ENCODE measurements around the gene NEMP1.
A peak's percentile ranks its signal among the peaks of the same experiment; 100 is the strongest.
"Not testable (repeated sequence)": the region's sequence is repeated elsewhere in the genome, so short reads cannot be mapped to it uniquely, and the experiment has no call there.

NEMP1 gene, protein sequence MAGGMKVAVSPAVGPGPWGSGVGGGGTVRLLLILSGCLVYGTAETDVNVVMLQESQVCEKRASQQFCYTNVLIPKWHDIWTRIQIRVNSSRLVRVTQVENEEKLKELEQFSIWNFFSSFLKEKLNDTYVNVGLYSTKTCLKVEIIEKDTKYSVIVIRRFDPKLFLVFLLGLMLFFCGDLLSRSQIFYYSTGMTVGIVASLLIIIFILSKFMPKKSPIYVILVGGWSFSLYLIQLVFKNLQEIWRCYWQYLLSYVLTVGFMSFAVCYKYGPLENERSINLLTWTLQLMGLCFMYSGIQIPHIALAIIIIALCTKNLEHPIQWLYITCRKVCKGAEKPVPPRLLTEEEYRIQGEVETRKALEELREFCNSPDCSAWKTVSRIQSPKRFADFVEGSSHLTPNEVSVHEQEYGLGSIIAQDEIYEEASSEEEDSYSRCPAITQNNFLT

DNA sequence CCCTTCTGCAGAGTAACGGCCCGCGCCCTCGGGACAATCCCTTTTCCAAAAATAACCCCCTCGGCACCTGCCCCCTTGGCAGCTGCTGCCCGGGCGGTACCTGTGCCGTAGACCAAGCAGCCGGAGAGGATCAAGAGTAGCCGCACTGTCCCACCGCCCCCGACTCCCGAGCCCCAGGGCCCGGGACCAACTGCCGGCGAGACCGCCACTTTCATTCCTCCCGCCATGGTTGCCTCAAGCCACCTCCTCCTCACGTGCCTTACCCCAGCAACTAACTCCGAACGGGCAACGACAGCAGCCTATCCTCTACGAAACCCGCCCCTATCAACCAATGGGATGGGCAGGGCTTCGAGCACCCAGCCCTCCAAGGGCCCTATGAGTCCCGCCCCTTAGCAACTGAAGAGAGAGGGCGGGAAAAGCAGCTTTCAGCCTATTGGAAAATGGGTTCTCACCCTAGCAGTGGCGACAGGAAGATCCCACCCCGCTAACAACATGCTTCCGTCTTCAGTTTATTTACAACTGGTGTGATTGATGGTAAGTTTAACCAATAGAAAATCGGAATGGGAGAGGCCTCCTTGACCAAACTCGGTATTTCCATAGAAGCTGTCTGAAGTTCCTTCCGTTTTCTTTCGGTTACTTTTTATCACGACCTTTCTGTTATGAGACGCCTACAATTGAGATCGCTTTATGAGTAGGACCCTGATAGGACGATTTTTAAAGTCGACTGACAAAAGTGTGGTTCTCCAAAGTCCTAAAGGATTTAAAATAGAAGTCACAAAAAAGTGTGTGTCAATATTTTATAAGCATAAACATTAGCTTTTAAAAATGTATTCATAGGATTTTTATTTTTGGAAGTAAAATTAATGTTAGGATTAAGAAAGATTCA, at the start of gene NEMP1:
Gene NEMP1 (minus strand): TSS at position 273 of the 886 bp plus-strand sequence. CDS start 46 bp downstream, at position 227.
- DNase-seq = peak; percentile 100

DNA sequence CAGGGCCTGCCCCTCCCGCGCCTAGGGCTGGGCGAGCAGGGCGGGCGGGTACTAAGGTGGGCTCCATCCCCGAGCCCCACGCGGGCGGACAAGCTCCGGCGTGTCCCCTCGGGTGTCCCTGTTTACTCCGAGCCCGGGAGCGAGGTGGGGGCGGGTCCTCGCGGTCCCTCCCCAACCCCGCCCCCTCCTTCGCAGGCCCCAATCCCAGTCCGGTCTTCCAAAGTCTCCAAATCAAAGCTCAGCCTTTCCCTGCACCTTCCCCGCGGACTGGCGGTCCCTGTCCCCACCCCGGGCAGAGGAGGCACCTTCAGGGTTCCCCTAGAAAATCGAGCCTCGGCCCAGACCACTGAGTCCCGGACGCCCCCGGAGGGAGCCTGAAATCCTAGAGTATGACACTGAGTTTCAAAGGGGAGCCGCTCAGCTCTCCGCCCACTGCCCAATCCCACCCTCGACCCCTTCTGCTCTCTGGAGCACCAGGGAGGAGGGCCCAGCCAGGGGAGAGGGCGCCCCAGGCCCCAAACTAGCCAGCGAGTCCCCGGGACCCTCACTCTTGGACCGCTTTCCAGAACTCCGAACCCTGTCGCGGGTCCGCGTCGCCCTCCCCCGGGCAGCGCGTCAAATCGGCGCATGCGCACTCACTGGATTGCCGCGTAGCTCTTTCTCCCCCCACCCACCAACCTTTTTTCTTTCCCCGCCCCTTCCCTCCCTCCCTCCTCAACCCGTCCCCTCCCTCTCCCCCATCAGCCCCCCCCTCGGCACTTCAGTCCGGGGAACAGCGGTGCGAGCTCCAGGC, 49.3 kb upstream of the NEMP1 start, which contains the start of gene LRP1:
Gene LRP1 (plus strand): TSS at position 758 of the 793 bp plus-strand sequence. CDS start 482 bp downstream, outside the sequence.
- peak; percentile 33 for DNase-seq

DNA sequence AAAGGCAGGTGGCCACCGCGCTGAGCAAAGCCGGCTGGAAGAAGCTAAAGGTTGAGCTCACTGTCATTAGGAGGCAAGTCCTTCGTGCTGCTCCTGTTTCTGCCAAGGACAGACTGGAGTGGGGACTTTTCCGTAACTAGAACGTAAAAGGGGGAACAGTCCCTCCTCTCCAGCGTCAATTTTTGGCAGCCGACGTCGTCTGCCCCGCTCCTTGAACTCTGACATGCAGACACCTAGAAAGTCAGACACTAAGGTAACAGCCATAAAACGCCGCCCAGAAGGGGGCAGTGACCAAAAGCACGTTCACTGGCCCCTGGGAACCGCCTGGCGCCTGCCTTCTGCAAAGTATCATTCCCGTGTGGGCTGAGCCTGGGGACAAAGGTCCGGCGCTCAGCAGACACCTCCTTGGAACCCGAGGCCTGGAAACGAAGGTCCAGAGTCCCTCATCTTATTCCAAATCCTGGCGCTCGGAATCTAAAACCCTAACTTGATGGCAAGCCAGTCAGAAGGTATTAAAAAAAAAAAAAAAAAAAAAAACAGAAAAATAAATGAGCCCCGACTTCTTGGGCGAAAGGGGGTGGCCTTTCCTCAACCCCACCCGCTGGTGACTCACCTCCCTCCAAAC, 48.6 kb upstream of the NEMP1 start:
- no peak for DNase-seq

DNA sequence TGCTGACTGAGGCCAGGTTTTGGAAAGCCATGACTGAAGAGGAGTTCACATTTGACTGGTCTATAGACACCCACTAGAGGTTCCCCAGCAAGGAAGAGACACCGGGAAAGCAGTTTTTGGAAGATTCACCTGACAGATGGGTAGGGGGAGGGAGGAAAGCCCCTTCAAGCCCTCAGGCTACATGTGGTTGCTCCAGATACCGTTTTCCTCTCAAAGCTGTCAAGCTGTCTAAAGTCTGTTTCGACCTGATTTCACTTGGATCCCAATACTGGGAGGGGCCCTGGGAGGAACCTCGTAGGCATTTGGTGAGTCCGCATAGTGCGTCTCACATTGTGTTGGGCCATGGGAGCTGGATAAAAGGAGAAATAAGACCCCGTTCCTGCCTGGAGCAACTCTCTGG, 48.0 kb upstream of the NEMP1 start:
- no peak for DNase-seq

DNA sequence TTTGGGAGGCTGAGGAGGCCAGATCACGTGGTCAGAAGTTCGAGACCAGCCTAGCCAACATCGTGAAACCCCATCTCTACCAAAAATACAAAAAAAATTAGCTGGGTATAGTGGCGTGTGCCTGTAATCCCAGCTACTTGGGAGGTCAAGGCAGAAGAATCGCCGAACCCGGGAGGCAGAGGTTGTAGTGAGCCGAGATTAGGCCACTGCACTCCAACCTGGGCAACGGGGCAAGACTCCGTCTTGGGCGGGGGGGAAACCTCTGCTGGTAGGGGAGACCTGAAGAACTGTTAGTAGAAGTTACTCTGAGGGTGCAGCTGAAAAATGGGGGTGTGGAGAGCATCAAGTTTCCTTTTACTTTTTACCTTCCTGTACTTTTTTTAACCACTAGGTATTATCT, 47.5 kb upstream of the NEMP1 start:
- DNase-seq = no peak

DNA sequence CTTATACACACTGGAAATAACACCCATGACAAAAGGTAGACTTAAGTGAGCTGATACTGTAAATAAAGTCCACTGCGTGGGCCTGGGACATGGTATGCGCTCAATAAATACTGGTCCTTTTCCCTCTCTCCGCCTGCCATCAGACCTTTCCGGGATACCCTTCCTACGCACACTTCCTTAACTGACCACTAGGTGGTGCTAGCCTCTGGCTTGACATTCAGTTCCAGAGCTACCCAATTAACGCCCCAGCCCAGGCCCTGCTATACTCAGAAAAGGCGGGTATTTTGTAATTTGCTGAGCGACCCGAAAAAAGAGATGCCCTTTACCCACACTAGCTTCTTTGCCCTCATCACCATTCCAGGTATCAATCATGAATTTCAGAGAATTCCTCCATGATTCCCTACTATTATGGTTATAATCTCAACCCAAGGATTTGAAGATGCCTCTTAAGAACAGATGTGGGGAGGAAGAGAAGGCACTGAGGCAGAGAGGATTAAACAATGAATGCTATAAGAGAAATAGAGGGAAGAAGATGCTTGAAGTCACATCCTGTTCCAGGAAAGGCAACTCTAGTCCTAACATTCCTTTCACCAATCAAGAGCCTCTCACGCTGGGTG, 45.8 kb upstream of the NEMP1 start:
- DNase-seq = no peak

DNA sequence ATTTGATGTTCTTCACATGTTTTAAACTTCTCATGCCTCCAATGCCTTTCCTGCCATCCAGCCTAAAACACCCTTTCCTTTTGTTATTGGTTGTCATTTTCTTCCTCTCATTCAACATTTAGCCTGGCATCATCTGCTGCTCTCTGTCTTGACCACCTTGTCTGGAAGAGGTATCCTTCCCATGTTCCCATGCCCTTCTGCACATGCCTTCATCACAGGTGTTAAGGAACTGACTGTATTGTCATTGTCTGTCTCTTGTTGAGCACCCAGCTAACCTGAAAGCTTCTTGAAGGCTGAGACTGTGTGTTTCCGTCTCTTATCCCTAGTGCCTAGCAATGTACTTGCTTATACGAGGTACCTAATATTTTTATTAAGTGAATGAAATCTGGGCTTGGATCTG, 45.2 kb upstream of the NEMP1 start:
- no peak for DNase-seq

DNA sequence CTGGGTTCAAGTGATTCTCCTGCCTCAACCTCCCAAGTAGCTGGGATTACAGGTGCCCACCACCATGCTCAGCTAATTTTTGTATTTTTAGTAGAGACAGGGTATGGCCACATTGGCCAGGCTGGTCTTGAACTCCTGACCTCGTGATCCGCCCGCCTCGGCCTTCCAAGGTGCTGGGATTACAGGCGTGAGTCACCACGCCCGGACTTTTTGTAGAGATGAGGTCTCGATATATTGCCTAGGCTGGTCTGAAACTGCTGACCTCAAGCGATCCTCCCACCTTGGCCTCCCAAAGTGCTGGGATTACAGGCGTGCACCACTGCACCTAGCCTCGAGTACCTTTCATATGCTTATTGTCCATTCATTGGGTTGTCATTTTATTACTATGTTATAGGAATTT, 42.1 kb upstream of the NEMP1 start:
- not testable (repeated sequence) for DNase-seq

DNA sequence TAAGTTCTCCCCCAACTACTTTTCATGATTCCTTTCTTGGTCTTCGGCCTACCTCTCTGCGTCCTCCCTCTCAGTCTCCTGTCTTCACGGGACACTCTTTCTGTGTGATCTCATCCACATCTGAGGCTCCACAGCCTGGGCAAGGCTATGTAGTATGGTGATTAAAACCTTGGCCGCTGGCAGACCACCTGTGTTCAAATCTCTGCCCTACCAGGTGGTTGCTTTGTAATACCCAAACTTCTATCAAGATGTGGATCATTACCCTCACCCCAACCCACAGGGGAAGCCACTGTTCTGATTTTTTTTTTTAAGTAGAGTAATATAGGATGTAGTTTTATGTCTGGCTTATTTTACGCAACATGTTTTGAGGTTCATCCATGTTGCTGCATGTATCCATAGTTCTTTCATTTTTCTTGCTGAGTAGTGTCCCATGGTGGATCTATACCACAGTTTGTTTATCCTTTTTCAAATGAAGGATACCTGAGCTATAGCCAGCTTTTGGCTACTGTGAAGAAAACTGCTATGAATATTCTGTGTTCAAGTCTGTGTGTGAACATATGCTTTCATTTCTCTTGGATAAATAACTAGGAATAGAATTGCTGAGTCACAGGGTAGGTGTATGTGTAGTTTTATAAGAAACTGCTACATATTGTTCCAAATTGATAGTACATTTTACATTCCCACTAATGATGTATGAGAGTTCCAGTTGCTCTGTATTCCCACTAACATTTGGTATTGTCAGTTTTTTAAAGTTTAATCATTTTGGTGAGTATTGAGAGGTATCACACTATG, 40.9 kb upstream of the NEMP1 start:
- no peak for DNase-seq

DNA sequence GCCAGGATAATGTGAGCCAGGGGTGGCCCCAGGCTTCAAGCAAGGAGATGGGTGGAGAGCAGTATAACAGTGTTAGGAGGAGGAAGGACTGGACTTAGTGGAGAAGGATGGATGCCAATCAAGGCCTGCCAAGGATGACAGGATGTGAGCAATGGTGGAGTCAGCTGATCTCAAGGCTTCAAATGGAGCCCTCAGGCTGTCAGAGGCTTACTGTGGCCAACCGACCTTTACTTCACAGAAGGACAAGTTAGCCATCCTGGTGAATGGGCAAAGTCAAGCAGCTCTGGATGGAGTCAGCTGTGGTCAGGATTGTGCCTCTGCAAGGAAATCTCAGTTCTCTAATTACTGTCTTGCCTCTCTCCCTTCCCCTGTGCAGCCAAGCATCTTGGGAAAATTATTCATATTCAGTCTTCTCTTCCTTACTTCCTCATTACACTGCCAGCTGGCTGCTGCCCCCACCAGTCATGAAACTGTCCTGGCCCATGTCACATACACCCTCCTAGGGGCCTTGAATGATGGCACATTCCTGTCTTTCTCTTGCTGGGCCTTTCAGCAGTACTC, 40.2 kb upstream of the NEMP1 start:
- no peak for DNase-seq

DNA sequence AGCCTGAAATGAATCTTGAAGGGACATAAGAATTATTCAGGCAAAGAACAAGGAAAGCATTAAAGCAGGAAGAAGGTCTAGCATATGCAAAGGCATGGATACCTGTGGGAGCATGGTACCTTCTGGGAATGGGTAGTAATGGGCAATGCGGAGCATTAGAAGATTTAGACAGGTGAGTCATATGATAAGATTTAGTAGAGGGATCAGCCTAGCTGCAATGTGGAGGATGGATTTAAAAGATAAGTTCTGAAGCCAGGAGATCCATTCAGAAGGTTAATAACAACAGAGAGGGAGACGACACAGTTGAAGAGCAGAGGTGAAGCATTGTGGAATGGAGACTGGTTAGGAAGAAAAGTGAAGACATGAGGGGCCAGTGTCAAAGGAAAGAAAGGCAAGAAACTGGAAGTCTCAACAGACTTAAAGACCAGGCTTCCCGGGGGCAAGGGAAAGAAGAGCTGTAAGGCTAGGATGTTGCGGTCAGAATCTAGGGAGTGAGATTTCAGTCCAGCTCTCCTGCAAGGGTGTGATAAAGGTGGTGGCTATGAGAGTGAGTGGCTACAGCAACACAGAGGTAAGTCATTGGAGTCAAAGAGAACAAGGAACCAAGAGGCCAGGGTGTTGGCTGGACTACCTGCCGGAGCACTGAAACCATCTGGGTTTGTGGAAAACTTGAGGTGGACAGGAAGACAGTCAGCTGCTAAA, 38.1 kb upstream of the NEMP1 start:
- DNase-seq = no peak

DNA sequence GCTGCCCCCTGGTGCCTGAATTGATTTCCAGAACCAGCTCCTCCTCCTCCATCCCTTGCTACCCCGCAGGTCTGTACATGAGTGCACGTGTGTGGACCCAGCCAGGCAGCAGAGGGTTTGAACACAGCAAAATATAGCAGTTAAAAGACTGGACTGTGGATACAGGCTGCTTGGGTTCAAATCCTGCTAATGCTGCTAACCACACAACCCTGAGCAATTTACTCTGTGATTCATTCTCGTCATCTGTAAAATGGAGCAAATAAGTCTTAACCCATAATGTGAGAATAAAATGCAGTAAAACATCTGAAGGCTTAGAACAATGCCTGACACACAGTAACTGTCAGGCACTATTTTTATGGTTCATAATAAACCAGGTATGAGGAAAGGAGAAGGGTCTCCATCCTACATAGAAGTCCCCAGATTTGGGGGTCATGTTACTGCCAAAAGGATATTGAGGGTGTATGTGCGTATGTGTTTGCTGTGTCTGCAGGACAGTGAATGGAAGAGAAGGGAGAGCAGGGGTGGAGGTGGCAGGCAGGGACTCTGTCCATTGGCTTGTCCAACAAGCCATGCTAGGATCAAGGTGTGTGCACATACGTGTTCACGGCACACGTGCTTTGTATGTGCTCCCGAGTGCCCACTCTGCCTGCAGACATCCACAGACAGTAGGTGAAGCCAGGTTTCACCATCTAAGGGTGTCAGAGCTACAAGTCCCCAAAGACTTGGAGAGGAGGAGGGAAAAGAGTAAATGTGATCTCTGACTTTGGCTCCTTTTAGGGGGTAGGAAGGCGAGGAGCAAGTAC, 34.1 kb upstream of the NEMP1 start:
- no peak for DNase-seq

DNA sequence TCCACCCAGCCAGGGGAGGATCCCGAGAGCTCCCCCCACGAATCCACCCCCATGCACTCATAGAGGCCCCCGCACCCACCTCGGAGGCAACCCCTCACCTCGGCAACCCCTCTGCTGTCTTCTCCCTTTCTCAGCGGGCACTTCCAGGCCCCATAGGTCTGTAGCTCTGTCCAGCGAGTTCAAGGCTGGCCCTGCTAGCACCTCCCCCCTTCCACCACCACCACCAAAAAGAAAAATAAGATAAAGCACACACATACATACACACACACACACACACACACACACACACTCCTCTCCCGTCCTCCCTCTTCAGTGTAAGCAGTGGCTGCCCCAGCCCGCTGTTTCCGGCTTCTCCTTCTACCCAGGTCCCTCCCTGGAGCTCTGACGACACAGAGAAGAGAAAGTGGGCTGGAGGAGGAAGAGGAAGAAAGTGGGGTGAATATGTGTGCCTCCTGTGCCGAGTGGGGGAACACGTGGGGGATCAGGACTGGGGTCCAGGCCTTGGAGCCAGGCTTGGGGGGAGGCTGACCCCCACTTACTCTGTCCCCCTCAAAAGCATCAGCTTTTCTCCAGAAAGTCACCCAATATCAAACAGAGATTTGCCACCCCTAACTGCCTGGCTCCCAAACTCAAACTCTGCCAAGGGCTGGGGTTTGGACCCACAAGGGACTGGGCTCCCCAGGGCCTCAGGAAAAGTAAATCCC, 32.6 kb upstream of the NEMP1 start, which contains the start of gene STAT6:
Gene STAT6 (minus strand): TSS at position 332 of the 704 bp plus-strand sequence. CDS start 3,084 bp downstream, outside the sequence.
- no peak for DNase-seq

DNA sequence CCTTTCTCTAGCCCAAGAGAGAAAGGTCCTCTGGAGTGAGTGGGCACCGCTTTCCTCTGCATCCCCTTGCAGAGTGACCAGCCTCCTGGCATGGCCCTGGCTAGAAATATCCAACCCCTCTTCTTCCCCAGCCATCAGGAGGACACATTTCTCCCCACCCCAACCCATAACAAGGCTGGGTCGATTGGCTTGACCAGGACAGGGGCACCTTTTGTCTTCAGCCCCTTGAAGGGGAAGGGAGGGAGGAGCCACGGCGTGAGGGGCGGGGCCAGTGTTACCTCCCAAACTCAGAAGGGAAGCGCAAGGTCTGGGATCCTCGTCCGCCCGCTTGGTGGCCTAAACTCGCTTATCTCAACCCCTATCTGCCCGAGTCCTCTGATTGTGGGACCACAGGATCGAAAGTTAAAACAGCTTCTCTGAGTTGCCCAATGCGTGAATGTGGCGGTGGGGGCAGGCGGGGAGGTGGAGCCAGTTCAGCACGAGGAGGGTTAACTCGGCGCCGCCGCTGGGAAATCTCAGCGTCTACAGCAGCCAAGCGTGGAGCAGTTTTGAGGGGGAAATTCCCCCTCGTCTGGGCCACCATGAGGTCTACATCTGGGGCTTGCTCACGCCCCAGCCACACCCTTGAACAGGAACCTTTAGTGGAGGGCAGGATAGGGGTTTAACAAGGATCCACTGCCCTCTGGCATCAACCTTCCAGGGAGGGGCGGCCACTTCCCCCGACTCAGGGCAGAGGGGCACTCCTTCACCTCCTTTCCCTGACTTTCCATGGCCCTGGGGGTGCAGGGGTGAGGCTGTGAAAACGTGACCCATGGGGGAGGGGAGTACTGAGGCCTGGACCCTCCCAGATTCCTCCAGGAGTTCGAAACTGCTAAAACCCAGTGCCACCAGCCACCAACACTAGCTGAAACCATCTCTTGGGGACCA, 31.8 kb upstream of the NEMP1 start:
- peak; percentile 19 for DNase-seq

DNA sequence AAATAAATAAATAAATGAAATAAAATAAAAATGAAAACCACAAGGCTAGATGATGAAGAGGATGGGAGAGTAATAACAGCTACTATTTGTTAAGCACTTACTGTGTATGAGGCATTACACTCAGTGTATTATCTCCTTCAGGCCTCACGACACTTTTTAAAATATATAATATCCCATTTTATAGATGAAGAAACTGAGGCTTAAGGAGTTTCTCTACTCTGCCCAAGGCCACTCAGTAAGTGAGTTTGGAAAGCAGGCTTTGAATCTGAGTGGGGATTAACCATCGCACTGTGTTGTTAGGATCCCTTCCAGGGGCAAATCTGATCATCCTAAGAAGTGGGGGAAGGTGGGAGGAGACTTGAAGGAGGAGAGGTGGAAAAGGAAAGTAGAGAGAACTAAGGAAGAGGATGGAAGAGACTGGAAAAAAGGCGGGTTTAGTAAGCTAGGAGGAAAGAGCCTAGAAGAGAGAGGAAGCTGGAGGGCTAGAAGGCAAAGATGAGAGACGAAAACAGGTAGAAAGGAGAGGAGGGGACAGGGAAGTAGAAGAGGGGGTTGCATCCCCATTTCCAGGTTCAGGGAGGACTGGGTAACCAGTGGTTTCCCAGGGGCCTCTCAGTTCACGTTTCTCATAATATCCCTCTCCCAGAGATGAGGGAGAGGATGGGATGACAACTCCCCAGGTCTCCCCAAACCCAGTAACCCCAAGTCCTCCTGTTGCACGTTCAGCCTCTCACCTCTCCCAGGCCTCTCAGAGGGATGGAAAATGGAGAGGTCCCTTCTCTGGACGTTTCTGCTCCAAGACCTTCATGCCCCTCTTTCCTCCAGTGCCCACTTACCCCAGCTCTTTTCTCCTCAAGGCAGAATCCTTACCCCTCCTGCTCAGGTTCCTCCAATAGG, 30.9 kb upstream of the NEMP1 start:
- no peak for DNase-seq

Measured in NCI-H1436 treated with DMSO at 0.1 percent for 48 hours (cell line).